DOHH2 (cell line): ENCODE measurements around the gene KCNN2.

ENCODE experiments used
- CTCF ChIP-seq: fragments of 200-600 bp; sonication (generic); IDR thresholded peaks from one replicate; pipeline ENCODE4 v1.5.1; 2014; ENCODE audit warnings: antibody characterized with exemption, mild to moderate bottlenecking, low read depth, low read length; ENCODE audit not compliant: poor library complexity, severe bottlenecking
- EZH2phosphoT487 ChIP-seq: fragments of 200-600 bp; sonication (generic); IDR thresholded peaks from 2 replicates; pipeline ENCODE4 v1.6.1; 2017; ENCODE audit warnings: borderline replicate concordance, mild to moderate bottlenecking, antibody characterized with exemption, low read length, moderate library complexity, mixed read lengths

- TF ChIP-seq CTCF (no peak), EZH2phosphoT487 (no peak)
These were observed 105.9 kb downstream of the KCNN2 start for GRCh38 chr5:114467729-114468128.
